B cell (primary cell): ENCODE results near the gene KNOP1.

ENCODE experiments used
- EZH2 ChIP-seq: IDR thresholded peaks from 2 replicates; pipeline ENCODE4 v1.6.1; 2012; ENCODE audit warnings: borderline replicate concordance, low read depth, mild to moderate bottlenecking, moderate library complexity, low read length; ENCODE audit not compliant: insufficient read depth, poor library complexity, severe bottlenecking
- TF ChIP-seq, protein P1 (sequence below): fragments of 200-600 bp; IDR thresholded peaks from one replicate; pipeline ENCODE4 v1.8.0; 2022; ENCODE audit warnings: antibody characterized with exemption, mild to moderate bottlenecking

DNA sequence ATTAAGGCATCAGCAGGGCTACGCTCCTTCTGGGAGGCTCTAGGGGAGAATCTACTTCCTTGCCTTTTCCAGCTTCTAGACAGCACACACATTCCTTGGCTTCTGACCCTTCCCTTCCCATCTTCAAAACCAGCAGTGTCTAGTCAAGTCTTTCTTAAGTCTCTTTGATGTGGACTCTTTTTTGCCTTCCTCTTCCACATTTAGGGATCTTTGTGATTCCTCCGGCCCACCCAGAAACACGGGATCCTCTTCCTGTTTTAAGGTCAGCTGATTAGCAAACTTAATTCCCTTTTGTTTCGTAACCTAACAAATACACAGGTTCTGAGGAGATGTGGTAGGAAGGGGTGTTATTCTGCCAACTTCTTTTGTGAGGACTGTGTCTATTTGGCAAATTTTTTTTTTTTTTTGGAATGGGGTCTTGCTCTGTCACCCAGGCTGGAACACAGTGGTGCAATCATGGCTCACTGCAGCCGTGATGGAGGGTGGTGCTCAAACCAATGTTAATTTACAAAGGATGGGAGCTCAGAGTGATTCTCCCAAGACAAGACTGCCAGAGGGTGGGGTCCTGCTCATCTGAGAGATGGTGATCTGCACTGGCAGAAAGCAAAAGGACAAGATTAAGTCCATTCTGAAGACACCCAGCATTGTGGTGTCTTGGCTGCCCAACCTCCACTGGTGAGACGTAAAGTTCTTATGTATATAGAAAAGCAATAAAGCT lies 14.7 kb downstream of the KNOP1 start:
- TF ChIP-seq, protein P1, sequence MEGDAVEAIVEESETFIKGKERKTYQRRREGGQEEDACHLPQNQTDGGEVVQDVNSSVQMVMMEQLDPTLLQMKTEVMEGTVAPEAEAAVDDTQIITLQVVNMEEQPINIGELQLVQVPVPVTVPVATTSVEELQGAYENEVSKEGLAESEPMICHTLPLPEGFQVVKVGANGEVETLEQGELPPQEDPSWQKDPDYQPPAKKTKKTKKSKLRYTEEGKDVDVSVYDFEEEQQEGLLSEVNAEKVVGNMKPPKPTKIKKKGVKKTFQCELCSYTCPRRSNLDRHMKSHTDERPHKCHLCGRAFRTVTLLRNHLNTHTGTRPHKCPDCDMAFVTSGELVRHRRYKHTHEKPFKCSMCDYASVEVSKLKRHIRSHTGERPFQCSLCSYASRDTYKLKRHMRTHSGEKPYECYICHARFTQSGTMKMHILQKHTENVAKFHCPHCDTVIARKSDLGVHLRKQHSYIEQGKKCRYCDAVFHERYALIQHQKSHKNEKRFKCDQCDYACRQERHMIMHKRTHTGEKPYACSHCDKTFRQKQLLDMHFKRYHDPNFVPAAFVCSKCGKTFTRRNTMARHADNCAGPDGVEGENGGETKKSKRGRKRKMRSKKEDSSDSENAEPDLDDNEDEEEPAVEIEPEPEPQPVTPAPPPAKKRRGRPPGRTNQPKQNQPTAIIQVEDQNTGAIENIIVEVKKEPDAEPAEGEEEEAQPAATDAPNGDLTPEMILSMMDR, result no peak
- TF ChIP-seq EZH2, result no peak
